SU-DHL-6 (cell line): ENCODE results near the gene ARHGEF16.

Experiments
- H2AFZ ChIP-seq: fragments of 200-600 bp; sonication (generic); 2 replicates; pipeline ENCODE4 v1.6.1; 2014; ENCODE audit warnings: low read depth, mild to moderate bottlenecking, moderate library complexity, mixed read lengths, antibody characterized with exemption, low read length; ENCODE audit not compliant: severe bottlenecking
- H3F3A ChIP-seq: fragments of 200-600 bp; shearing (Covaris generic); 2 replicates; pipeline ENCODE4 v1.6.0; 2016; ENCODE audit warnings: antibody characterized with exemption, mild to moderate bottlenecking; ENCODE audit not compliant: insufficient read depth
- H3K27ac ChIP-seq: fragments of 200-600 bp; sonication (generic); 2 replicates; pipeline ENCODE4 v1.5.1; 2016; ENCODE audit warnings: low read depth, mild to moderate bottlenecking, low read length, moderate library complexity, mixed read lengths
- H3K27me3 ChIP-seq: fragments of 200-600 bp; sonication (generic), shearing (Covaris generic); 2 replicates; pipeline ENCODE4 v1.6.0; 2014; ENCODE audit warnings: mild to moderate bottlenecking, low read length
- H3K36me3 ChIP-seq: fragments of 200-600 bp; sonication (generic); 2 replicates; pipeline ENCODE4 v1.6.1; 2014; ENCODE audit warnings: mild to moderate bottlenecking, low read length, mixed read lengths
- H3K4me2 ChIP-seq: fragments of 300-600, 200-600 bp; shearing (Covaris generic), sonication (generic); 2 replicates; pipeline ENCODE4 v1.6.0; 2014; ENCODE audit warnings: low read length, low read depth, mild to moderate bottlenecking; ENCODE audit not compliant: poor library complexity, severe bottlenecking
- H3K4me3 ChIP-seq: fragments of 200-600 bp; sonication (generic); 2 replicates; pipeline ENCODE4 v1.5.1; 2014; ENCODE audit warnings: antibody characterized with exemption, low read length, mild to moderate bottlenecking, mixed read lengths; ENCODE audit not compliant: insufficient read depth, poor library complexity, severe bottlenecking
- H3K79me2 ChIP-seq: fragments of 200-600 bp; sonication (generic); 2 replicates; pipeline ENCODE4 v1.6.1; 2014; ENCODE audit warnings: mild to moderate bottlenecking, low read length, moderate library complexity; ENCODE audit not compliant: insufficient read depth
- H3K9ac ChIP-seq: fragments of 200-600 bp; sonication (generic); 2 replicates; pipeline ENCODE4 v1.7.0; 2014; ENCODE audit warnings: mild to moderate bottlenecking, low read length
- H3K9me2 ChIP-seq: fragments of 200-600 bp; sonication (generic); replicated peaks from 2 replicates; pipeline ENCODE4 v1.6.1; 2014; ENCODE audit warnings: low read length; ENCODE audit not compliant: insufficient read depth
- H3K9me3 ChIP-seq: fragments of 200-600 bp; sonication (generic); 2 replicates; pipeline ENCODE4 v1.6.1; 2014; ENCODE audit warnings: low read length, mixed read lengths; ENCODE audit not compliant: insufficient read depth
- H4K20me1 ChIP-seq: fragments of 200-600 bp; sonication (generic); 2 replicates; pipeline ENCODE4 v1.6.1; 2014; ENCODE audit warnings: low read depth, mild to moderate bottlenecking, antibody characterized with exemption, low read length, moderate library complexity, mixed read lengths
- CTCF ChIP-seq: fragments of 200-600 bp; sonication (generic); IDR thresholded peaks from one replicate; pipeline ENCODE4 v1.5.1; 2017; ENCODE audit warnings: antibody characterized with exemption, mild to moderate bottlenecking, low read length, moderate library complexity; ENCODE audit not compliant: insufficient read depth, poor library complexity, severe bottlenecking
- EZH2phosphoT487 ChIP-seq: fragments of 200-600 bp; sonication (generic), shearing (Covaris generic); conservative IDR thresholded peaks from 2 replicates; pipeline ENCODE4 v1.6.1; 2018; ENCODE audit warnings: mild to moderate bottlenecking, antibody characterized with exemption, low read length, moderate library complexity, mixed read lengths

The ARHGEF16 gene

GRCh38 chr1:3465091-3465934, 10.8 kb downstream of the ARHGEF16 start:
- Histone ChIP-seq H3K79me2 (no peaks in the 10 kb centered on the region), H3K9ac (no peak overlapping the region), H3F3A (no peaks in the 10 kb centered on the region), H3K36me3 (no peaks in the 10 kb centered on the region), H3K27me3 (no peaks in the 10 kb centered on the region), H3K4me3 (no peak overlapping the region), H3K9me2 (no peaks in the 10 kb centered on the region), H4K20me1 (no peaks in the 10 kb centered on the region), H3K4me2 (no peak overlapping the region), H3K27ac (no peak overlapping the region), H2AFZ (no peak overlapping the region), H3K9me3 (no peaks in the 10 kb centered on the region)
- TF ChIP-seq EZH2phosphoT487 = no peak
- TF ChIP-seq CTCF = no peak

GRCh38 chr1:3465935-3466321, 11.5 kb downstream of the ARHGEF16 start:
- H3K36me3 ChIP-seq = no peaks in the 10 kb centered on the region
- no peak overlapping the region for H2AFZ ChIP-seq
- no peaks in the 10 kb centered on the region for H4K20me1 ChIP-seq
- H3K9ac ChIP-seq = no peak overlapping the region
- no peaks in the 10 kb centered on the region for H3K9me3 ChIP-seq
- H3K27ac ChIP-seq = no peak overlapping the region
- H3K4me3 ChIP-seq = no peak overlapping the region
- H3K9me2 ChIP-seq = no peaks in the 10 kb centered on the region
- no peak overlapping the region for H3K4me2 ChIP-seq
- no peaks in the 10 kb centered on the region for H3F3A ChIP-seq
- no peaks in the 10 kb centered on the region for H3K27me3 ChIP-seq
- H3K79me2 ChIP-seq = no peaks in the 10 kb centered on the region
- TF ChIP-seq EZH2phosphoT487 (no peak), CTCF (no peak)

GRCh38 chr1:3466366-3467075, 12.1 kb downstream of the ARHGEF16 start:
- no peaks in the 10 kb centered on the region for H3K79me2 ChIP-seq
- H3K9me2 ChIP-seq = no peaks in the 10 kb centered on the region
- no peaks in the 10 kb centered on the region for H4K20me1 ChIP-seq
- H3F3A ChIP-seq = no peaks in the 10 kb centered on the region
- no peak overlapping the region for H3K4me3 ChIP-seq
- H3K9ac ChIP-seq = no peak overlapping the region
- H3K36me3 ChIP-seq = no peaks in the 10 kb centered on the region
- no peaks in the 10 kb centered on the region for H3K9me3 ChIP-seq
- no peak overlapping the region for H2AFZ ChIP-seq
- no peaks in the 10 kb centered on the region for H3K27me3 ChIP-seq
- H3K27ac ChIP-seq = no peak overlapping the region
- H3K4me2 ChIP-seq = no peak overlapping the region
- no peak for TF ChIP-seq EZH2phosphoT487
- no peak for TF ChIP-seq CTCF
